SK-N-SH (cell line): ENCODE results near the gene CACNA2D1.

Experiments used
- MEF2A ChIP-seq: IDR thresholded peaks from 2 replicates; pipeline ENCODE4 v1.4.0; 2012; ENCODE audit warnings: low read depth, borderline replicate concordance
- MXI1 ChIP-seq: IDR thresholded peaks from 2 replicates; pipeline ENCODE4 v1.6.1; 2012; ENCODE audit warnings: mild to moderate bottlenecking, low read depth, low read length, improper control_type of control experiment
- POLR2AphosphoS5 ChIP-seq: IDR thresholded peaks from 2 replicates; pipeline ENCODE4 v1.6.1; 2012; ENCODE audit warnings: low read depth, low read length
- RAD21 ChIP-seq: IDR thresholded peaks from 2 replicates; pipeline ENCODE4 v1.6.1; 2012; ENCODE audit warnings: mild to moderate bottlenecking, low read length
- RCOR1 ChIP-seq: fragments of 150-350 bp; IDR thresholded peaks from 2 replicates; pipeline ENCODE4 v1.6.1; 2017; ENCODE audit warnings: antibody characterized with exemption, low read length
- TAF1 ChIP-seq: IDR thresholded peaks from 2 replicates; pipeline ENCODE4 v1.6.1; 2012; ENCODE audit warnings: low read depth, mild to moderate bottlenecking, low read length, moderate library complexity, borderline replicate concordance
- YY1 ChIP-seq: IDR thresholded peaks from 2 replicates; pipeline ENCODE4 v1.4.0; 2012; ENCODE audit warnings: low read depth, mild to moderate bottlenecking
- TF ChIP-seq, protein P1 (sequence below): fragments of 200-600 bp; sonication (generic); IDR thresholded peaks from 2 replicates; pipeline ENCODE4 v1.6.1; 2017; ENCODE audit warnings: antibody characterized with exemption, mild to moderate bottlenecking, moderate library complexity
- TF ChIP-seq, protein P2 (sequence below): IDR thresholded peaks from 2 replicates; pipeline ENCODE4 v1.6.1; 2012; ENCODE audit warnings: mild to moderate bottlenecking, low read depth, low read length, moderate library complexity
- TF ChIP-seq, protein P3 (sequence below): IDR thresholded peaks from 2 replicates; pipeline ENCODE4 v1.4.0; 2012; ENCODE audit warnings: low read depth

GRCh38 chr7:82080254-82080927 is 363.2 kb downstream of the CACNA2D1 start:
- TF ChIP-seq, protein P1, sequence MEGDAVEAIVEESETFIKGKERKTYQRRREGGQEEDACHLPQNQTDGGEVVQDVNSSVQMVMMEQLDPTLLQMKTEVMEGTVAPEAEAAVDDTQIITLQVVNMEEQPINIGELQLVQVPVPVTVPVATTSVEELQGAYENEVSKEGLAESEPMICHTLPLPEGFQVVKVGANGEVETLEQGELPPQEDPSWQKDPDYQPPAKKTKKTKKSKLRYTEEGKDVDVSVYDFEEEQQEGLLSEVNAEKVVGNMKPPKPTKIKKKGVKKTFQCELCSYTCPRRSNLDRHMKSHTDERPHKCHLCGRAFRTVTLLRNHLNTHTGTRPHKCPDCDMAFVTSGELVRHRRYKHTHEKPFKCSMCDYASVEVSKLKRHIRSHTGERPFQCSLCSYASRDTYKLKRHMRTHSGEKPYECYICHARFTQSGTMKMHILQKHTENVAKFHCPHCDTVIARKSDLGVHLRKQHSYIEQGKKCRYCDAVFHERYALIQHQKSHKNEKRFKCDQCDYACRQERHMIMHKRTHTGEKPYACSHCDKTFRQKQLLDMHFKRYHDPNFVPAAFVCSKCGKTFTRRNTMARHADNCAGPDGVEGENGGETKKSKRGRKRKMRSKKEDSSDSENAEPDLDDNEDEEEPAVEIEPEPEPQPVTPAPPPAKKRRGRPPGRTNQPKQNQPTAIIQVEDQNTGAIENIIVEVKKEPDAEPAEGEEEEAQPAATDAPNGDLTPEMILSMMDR: no peak
- TF ChIP-seq YY1: no peak
- TF ChIP-seq, protein P2, sequence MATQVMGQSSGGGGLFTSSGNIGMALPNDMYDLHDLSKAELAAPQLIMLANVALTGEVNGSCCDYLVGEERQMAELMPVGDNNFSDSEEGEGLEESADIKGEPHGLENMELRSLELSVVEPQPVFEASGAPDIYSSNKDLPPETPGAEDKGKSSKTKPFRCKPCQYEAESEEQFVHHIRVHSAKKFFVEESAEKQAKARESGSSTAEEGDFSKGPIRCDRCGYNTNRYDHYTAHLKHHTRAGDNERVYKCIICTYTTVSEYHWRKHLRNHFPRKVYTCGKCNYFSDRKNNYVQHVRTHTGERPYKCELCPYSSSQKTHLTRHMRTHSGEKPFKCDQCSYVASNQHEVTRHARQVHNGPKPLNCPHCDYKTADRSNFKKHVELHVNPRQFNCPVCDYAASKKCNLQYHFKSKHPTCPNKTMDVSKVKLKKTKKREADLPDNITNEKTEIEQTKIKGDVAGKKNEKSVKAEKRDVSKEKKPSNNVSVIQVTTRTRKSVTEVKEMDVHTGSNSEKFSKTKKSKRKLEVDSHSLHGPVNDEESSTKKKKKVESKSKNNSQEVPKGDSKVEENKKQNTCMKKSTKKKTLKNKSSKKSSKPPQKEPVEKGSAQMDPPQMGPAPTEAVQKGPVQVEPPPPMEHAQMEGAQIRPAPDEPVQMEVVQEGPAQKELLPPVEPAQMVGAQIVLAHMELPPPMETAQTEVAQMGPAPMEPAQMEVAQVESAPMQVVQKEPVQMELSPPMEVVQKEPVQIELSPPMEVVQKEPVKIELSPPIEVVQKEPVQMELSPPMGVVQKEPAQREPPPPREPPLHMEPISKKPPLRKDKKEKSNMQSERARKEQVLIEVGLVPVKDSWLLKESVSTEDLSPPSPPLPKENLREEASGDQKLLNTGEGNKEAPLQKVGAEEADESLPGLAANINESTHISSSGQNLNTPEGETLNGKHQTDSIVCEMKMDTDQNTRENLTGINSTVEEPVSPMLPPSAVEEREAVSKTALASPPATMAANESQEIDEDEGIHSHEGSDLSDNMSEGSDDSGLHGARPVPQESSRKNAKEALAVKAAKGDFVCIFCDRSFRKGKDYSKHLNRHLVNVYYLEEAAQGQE: no peak
- TF ChIP-seq POLR2AphosphoS5: no peak
- TF ChIP-seq RAD21: no peak
- TF ChIP-seq TAF1: no peak
- TF ChIP-seq RCOR1: no peak
- TF ChIP-seq, protein P3, sequence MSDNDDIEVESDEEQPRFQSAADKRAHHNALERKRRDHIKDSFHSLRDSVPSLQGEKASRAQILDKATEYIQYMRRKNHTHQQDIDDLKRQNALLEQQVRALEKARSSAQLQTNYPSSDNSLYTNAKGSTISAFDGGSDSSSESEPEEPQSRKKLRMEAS: no peak
- TF ChIP-seq MXI1: no peak
- TF ChIP-seq MEF2A: no peak
